GM10266 (cell line): ENCODE measurements around the gene CBX6.
"Not testable (repeated sequence)": the region's sequence is repeated elsewhere in the genome, so short reads cannot be mapped to it uniquely, and the experiment has no call there.

ENCODE experiments used
- DNase-seq: peaks from one replicate; pipeline ENCODE4 v3.0.0; 2012; ENCODE audit errors: extremely low spot score
- TF ChIP-seq, protein P1 (sequence below): IDR thresholded peaks from 2 replicates; pipeline ENCODE4 v1.5.1; 2012; ENCODE audit warnings: mild to moderate bottlenecking, low read depth; ENCODE audit not compliant: control insufficient read depth, insufficient read depth; ENCODE audit errors: missing control alignments

Gene CBX6

DNA sequence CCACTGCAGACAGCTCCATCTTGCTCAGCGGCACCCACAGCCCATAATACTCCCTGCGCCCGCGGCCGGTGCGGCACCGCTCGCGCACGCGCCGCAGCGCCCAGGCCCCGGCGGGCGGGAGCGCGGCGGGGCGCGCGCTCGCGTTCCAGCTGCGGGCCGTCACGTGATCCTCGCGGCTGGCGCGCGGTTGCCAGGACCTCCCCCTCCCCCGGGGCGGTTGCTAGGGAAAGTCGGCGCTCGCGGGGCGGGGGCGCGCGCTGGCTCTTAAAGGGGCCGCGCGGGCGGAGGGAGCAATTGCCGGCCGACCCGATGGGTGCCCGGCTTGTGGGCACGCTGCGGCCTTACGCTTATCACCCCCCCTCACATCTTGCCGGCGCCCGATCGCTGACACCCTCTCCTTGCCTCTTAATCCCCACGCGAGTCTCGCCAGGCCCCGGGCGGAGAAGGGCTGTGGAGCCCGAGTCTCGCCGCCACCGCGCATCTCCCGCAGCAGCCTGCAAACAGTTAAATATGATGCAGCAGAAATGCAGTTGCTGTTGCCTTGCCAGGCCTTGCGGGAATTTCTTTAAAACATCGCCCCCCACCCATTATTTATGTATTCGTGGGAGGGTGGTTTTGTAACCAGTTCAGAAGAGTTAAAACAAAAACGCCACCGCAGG is at the start of gene CBX6:
TSS of gene CBX6 (minus strand) at position 45 of the 659 bp plus-strand sequence. CDS start at position 19, 26 bp downstream.
- DNase-seq: peak; percentile 98
- TF ChIP-seq, protein P1, sequence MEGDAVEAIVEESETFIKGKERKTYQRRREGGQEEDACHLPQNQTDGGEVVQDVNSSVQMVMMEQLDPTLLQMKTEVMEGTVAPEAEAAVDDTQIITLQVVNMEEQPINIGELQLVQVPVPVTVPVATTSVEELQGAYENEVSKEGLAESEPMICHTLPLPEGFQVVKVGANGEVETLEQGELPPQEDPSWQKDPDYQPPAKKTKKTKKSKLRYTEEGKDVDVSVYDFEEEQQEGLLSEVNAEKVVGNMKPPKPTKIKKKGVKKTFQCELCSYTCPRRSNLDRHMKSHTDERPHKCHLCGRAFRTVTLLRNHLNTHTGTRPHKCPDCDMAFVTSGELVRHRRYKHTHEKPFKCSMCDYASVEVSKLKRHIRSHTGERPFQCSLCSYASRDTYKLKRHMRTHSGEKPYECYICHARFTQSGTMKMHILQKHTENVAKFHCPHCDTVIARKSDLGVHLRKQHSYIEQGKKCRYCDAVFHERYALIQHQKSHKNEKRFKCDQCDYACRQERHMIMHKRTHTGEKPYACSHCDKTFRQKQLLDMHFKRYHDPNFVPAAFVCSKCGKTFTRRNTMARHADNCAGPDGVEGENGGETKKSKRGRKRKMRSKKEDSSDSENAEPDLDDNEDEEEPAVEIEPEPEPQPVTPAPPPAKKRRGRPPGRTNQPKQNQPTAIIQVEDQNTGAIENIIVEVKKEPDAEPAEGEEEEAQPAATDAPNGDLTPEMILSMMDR: no peak

DNA sequence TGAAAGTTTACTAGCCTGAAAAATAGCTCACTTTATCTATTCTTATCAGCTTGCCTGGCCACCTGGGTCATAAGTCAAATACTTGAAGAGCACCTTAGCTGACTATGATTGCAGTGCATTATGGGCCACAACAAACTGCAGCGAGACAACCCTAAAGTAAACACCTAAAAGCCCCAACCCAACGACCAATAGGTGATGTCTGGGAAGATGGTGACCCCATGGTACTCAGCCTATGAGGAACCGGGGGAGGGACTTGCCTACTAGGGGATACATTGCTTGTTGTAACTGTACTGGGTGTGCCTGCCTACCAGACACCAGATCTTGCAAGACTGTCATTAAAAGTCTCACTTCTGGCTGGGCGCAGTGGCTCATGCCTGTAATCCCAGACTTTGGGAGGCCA is 49.8 kb upstream of the CBX6 start:
- DNase-seq: no peak
- TF ChIP-seq, protein P1: no peak

DNA sequence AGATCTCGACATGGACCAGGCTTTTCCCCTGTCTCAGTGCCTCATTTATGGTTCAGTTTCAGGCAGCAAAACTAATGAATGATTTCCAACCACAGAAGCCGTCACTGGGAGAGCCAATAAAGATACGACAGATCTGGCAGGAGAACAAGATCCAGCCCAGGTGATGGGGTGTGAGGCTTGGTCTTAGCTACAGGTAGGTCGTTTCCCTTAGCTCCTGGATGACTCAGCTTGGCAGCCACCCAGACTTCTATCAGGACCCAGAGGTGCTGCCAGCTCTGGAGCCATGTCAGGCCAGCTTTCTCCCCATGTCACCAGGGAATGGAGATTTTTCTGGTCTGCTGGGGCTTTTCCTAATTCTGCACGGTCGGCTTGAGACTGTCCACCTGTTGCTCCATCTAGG is 49.1 kb upstream of the CBX6 start:
- TF ChIP-seq, protein P1: no peak
- no peak for DNase-seq

DNA sequence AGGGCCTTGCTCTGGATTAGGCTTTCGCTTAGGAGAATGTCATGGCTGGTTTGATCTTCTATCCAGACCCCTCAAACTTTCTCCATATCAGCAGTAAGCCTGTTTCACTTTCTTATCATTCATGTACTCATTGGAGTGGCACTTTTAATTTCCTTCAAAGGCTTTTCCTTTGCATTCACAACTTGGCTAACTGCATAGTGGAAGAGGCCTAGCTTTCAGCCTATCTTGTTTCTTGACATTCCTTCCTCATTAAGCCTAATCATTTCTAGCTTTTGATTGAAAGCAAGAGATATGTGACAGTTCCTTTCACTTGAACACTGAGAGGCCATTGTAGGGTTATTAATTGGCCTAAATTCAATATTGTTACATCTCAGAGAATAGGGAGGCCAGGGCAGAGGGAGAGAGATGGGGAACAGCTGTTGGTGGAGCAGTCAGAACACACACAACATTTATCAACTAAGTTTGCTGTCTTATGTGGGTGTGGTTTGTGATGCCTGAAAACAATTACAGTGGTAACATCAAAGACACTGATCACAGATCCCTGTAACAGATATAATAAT is 47.7 kb upstream of the CBX6 start:
- DNase-seq: no peak
- TF ChIP-seq, protein P1: no peak

DNA sequence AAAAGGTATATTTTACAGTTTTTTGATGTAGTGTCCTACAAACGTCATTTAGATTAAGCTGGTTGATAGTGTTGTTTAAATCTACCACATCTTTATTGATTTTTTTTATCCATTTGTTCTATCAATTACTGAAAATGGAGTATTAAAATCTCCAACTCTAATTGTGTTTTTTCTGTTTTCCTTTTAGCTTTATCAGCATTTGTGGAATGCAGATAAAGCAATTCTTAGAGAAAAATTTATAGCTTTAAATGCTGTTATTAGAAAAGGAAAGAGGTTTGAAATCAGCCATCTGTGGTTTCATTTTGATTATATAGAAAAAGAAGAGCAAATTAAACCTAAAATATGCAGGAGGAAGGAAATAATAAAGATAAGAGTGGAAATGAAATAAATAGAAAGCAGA is 39.4 kb upstream of the CBX6 start:
- no peak for DNase-seq
- TF ChIP-seq, protein P1: no peak

DNA sequence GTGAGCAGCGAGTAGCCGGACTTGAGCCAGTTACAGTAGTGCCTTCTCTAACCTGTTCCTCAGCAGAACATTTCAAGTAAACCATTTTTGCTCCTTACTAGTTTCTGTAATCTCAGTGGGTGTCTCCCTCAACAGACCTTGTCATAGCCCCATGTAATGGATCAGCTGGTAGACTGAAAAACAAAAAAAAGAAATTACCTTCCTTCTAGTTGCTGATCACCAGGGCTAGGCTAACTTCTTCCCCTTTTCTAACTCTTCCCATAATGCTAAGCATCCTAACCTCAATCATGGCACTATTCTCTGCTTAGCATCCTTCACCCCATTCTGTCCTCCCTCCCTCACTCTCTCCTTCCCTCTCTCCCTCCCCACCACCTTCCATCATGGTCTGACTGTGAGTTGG is 35.8 kb upstream of the CBX6 start:
- DNase-seq: no peak
- TF ChIP-seq, protein P1: no peak

DNA sequence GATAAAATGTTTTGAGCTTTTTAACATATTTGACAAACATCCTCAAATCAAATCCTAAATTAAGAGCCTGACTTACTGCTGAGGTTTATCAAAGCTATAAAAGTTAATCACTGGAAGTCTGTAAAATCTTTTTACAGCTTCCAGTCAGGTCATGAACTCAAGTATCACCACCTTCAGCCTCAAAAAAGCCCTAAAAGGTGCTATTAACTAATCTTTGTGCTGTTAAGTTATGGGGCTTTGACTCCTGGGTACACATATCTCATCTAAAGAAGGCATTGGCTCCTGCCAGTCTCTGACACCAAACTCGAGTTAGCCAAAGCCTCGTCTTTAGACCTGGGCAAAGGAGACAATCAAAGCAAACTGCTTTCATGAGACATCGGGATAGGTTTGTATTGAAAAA is 34.0 kb upstream of the CBX6 start:
- TF ChIP-seq, protein P1: no peak
- DNase-seq: no peak

DNA sequence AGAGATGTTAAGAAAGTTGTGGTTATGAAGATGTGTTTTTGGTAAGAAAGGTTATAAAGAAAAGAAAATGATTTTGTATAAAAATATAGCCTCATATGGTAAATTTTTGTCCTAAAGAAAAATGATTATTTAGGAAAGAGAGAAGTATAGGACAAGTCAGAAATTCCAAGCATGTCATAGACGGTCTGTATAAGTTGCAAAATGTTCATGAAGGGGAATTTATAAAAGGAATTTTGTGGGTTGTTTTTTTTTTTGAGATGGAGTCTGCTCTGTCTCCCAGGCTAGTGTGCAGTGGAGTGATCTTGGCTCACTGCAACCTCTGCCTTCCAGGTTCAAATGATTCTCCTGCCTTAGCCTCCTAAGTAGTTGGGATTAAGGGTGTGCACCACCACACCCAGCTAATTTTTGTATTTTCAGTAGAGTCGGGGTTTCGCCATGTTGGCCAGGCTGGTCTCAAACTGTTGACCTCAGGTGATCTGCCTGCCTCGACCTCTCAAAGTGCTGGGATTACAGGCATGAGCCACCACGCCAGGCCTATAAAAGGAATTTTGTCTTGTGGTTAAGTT is 32.1 kb upstream of the CBX6 start:
- DNase-seq: not testable (repeated sequence)
